GM21528 (cell line): Measurements from ENCODE around the gene ADCY7.
A peak's percentile ranks its signal among the peaks of the same experiment; 100 is the strongest.
"Not testable (repeated sequence)": the region's sequence is repeated elsewhere in the genome, so short reads cannot be mapped to it uniquely, and the experiment has no call there.

Experiments used
- ATAC-seq: cut with Tn5 transposase; IDR thresholded peaks from one replicate; pipeline ENCODE4 v1.9.1; 2021; ENCODE audit warnings: mild to moderate bottlenecking, moderate library complexity; ENCODE audit not compliant: unreplicated experiment, low FRiP score

The ADCY7 gene

DNA sequence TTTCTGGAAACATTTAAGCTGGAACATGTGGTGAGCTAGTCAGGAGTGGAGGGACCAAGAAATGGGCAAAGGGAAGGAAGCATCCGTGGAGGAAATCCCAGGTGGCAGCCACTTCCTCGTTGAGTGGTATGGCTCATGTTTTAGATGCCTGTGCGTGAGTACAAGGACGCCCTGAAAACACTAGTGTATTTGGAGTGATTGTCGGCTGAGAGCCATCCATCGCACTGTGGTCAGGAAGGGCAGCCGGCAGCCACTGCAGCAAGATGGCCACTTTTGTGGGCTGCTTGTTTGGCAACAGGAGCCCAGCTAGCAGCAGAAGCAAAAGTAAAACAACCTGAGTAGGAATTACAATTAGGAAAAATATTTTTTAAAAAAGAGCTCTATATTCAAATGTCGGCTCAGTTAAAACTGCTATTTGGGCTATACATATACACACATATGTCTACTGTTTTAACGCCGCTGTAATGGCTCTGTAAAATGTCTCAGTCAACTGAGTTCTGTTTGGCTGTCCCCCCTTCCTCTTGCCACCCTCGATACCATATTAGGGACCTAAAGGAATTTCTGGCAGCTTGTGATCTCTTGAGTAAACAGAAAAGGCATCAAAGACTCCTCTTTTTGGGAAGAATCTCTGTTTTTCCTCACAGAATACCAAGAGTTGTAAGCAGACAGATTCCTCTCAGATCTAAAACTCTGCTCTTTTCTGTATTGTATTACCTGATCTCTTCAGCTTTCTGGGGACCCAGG is 63.3 kb downstream of the ADCY7 start:
- no peak for ATAC-seq

DNA sequence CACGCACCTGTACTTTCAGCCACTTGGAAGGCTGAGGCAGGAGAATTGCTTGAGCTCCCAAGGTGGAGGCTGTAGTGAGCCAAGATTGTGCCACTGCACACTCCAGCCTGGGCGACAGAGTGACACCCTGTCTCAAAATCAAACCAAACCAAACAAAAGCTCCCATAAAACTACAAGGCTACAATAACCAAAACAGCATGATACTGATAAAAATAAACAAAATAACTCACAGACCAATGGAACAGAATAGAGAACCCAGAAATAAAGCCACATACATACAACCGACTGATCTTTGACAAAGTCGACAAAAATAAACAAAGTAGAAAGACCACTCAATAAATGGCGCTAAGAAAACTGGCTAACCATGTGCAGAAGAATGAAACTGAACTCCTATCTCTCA is 65.2 kb downstream of the ADCY7 start:
- ATAC-seq = no peak

- ATAC-seq = no peak
Observed at GRCh38 chr16:50332599-50332998, 66.2 kb downstream of the ADCY7 start.

GRCh38 chr16:50334106-50334975 is 68.0 kb downstream of the ADCY7 start:
- no peak for ATAC-seq

DNA sequence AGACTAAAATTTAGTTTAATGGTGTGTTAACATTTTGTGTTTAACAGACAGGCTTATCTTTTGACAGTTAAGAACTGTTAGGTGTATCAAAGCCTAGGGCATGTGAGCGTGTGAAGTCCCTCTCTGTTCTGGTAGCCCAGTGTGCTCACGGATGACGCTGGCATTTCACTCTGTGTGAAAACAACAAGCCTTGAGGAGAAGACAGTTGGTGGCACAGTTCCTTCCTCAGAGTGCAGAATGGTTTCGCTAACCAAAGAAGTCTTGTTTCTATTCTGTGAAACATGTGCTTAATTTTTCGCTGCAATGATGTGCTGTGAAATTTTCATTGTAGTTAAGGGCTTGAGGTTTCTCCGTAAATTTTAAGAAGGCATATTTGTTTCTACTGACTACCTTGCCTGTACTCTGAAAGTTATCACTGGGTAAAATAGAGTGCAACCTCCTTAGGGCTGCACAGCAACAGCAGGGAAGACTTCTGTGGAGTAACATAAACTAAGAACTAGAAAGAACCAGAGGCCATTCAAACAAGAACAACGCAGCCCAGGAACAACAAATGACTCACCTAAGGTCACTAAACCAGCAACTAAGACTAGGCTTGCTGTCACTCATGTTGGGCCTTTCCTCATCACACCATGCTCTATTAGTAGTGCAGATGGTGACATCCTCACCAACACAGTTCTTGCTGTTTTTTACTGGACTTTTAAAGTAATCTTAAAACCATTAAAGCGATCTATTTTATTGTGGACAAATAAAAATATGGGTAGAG is 69.0 kb downstream of the ADCY7 start:
- peak; percentile 73 for ATAC-seq

DNA sequence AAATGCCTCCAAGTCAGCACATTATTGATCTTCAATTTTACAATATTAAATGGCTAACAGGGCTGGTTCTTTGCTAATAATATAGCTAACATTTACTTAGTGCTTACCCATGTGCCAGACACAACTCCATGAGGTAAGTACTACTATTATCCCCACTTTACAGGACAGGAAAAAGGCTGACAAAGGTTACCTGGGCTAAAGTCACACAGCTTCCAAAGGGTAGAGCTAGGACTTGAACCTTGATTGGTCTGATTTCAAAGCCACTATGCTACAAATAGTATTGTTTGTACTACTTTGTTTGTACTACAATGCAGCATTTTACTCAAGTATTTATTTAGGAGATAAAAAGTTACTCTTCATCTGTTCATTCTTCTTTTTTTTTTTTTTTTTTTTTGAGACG is 70.5 kb downstream of the ADCY7 start:
- no peak for ATAC-seq

DNA sequence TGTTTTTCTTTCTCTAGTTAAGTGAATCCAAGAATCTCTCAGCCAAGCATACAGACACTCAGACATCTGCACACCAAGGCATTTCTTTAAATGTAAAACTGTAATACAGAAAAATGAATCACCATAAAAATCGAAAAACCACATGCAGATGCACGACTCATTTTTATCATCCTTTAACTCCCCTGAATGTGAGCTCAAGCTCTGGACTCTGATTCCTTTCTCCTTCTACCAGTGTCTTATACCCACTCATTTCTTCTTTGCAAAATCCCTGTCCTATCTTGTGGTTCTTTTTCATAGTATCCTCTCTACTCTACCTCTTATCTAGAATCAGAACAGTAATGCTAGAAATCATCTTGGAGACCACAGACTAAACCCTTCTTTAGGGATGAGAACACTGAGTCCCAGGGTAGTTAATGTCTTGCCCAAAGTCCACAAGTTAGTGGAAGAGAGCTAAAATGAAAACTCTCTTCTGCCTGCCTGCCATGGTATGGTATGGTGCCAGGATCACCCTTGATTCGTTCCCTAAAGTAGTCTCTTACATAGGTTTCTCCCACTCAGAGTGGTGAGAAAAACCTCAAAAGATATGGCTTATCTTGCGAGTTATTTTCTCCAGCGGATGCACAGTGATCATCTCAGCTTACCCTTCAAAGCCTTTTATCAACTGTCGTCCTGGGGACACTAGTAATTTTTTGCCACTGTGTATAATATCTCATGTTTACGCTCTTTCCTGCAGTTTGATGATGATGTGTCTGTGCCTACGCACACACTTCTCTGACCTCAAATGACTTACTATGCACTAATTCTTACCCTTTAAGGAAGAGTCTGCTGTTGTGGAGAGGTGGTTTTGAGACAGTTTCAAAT is 72.2 kb downstream of the ADCY7 start:
- ATAC-seq = no peak

DNA sequence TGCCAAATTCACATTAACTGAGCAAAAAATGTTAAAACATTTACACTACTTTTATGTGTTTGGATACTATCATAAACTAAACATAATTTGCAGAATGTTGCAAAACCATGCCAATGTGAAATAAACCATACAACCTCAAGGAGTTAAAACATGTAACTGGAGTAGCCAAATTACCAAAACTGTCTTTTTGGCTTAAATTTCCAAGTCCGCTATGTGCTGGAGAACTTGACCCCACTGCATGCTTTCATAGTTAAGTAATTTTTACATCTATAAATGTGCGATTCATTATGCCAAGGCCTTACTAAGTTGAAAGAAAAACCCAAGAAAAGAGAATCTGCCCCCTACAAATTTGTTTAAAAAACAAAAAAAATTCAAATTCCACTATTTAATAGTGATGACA is 74.2 kb downstream of the ADCY7 start:
- no peak for ATAC-seq

DNA sequence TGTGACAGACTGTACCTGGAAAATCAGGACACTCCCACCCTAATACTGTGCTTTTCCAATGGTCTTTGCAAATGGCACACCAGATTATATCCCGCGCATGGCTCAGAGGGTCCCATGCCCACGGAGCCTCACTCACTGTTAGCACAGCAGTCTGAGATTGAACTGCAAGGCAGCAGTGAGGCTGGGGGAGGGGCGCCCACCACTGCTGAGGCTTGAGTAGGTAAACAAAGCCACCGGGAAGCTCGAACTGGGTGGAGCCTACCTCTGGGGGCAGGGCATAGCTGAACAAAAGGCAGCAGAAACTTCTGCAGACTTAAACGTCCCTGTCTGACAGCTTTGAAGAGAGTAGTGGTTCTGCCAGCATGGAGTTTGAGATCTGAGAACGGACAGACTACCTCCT is 77.2 kb downstream of the ADCY7 start:
- ATAC-seq = not testable (repeated sequence)

DNA sequence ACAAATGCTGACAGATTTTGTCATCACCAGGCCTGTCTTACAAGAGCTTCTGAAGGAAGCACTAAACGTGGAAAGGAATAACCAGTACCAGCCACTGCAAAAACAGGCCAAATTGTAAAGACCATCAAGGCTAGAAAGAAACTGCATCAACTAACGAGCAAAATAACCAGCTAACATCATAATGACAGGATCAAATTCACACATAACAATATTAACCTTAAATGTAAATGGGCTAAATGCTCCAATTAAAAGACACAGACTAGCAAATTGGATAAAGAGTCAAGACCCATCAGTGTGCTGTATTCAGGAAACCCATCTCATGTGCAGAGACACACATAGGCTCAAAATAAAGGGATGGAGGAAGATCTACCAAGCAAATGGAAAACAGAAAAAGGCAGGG is 78.9 kb downstream of the ADCY7 start:
- not testable (repeated sequence) for ATAC-seq

DNA sequence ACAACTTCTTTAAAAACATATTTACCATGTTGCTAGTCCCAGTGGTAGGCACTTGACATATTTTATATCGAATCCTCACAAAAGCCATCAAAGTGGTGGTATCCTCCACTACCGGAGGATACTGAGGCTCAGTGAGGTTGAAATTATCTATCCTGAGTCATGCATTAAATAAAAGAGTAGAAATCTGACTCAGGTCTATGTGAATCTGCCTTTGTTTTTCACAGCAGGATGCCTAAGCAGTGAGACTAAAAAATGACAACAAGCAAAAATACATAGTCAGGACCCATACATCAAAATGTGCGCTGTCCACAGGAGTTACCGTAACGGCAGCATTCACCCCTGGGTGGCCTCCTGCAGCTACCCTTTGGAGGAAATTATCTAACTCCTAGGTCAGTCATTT is 84.8 kb downstream of the ADCY7 start:
- no peak for ATAC-seq

DNA sequence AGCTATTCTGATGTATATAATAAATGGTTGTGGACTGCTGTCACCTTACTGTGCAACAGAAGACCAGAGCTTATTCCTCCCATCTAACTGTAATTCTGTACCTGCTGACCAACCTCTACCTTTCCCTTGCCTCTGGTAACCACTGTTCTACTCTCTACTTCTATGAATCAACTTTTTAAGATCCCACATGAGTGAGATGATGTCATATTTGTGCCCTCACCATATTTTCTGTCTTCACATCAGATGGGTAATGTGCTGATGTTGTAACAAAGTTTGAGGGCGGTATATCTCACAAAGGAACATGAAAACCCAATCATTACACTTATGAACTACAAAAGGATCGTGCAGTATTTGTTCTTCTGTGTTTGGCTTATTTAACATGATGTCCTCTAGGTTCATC is 85.6 kb downstream of the ADCY7 start:
- ATAC-seq = no peak

- ATAC-seq = no peak
Observed at GRCh38 chr16:50354082-50354481, 87.7 kb downstream of the ADCY7 start.

DNA sequence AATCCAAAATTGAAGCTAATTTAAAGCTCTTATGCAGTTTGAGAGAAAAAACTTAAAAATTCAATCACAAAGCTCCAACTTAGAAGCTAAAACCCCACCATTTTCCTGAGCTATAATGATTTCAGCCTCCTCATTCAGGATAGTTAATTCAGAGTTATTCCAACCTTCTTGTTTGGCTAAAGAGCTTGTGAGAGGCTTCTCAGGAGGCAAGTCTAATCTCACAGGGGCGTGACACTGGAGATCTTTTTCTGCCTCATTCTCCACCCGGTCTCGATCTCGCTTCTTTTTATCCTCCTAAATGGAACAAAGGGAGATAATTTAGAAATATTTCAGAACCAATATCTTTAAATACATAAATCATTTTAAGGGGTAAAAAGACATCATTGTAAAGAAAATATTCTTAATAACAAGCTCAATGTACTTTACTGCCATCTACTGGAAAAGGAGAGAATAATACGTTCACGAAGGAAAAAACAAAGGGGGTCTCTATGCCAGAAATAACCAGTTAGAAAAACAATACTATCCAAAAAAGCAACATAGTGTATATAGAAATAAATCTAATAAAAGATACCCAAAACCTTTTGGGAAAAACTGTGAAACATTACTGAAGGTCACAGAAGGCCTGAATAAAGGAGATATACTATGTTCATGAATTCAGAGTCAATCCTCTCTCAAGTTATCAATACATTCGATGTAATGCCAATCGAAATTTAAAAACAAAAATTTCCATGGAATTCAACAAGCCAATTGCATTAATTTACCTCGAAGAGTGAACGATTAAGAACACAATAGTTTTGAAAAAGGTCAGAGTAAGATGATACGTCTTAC is 88.5 kb downstream of the ADCY7 start:
- no peak for ATAC-seq

DNA sequence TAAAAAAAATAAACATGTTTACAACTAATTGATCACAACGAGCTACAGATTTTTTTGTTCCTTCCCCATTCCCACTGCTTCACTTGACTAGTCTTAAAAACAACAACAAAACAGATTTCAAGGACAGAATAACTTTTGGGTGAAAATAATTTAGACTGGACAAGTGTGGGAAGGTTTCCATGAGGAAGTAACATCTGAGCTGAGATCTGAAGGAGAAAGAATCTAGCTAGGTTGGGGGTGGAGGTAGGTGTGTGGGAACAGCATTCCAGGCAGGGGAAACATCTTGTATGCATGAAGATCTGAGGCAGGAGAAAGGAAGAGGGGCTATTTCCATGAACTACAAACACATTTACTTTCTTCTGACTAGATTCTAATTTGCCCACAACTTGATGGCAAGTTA is 93.3 kb downstream of the ADCY7 start:
- no peak for ATAC-seq

- ATAC-seq = no peak
Observed at GRCh38 chr16:50360033-50360778, 93.9 kb downstream of the ADCY7 start.

- no peak for ATAC-seq
Observed at GRCh38 chr16:50360779-50361178, 94.4 kb downstream of the ADCY7 start.

DNA sequence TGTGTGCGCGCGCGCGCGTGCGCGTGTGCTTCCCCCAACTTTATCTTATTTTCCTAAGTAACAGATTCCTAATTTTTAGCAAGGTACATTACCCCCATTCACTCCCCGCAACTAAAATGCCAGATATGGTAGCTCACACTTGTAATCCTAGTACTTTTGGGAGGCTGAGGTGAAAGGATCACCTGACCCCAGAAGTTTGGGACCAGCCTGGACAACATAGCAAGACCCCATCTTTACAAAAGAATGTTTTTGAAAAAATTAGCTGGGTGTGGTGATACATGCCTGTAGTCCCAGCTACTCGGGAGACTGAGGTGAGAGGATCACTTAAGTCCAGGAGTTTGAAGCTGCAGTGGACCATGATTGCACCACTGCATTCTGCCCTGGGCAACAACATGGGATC is 97.3 kb downstream of the ADCY7 start:
- no peak for ATAC-seq
